WTC11 (cell line): ENCODE data around the gene NUAK2. TPM values are rescaled to one million over a fixed set of nuclear protein-coding genes. Genes with fewer than 3 reads are reported as not detected.

Experiments
- ATAC-seq: fragments of 200-7000 bp; cut with Tn5 transposase; 2 replicates; pipeline ENCODE4 v1.10.0; 2021; ENCODE audit warnings: mild to moderate bottlenecking, moderate library complexity
- CTCF ChIA-PET: fragments of 300-600 bp; sonication (Branson Sonifier 250); formaldehyde crosslinking; loops from one replicate; lab custom pipeline; 2021; ENCODE audit warnings: antibody characterized with exemption; lab: Charles Lee
- POLR2A ChIA-PET: fragments of 350-600 bp; sonication (Branson Sonifier 250); formaldehyde crosslinking; loops from one replicate; lab custom pipeline; 2021; ENCODE audit warnings: antibody characterized with exemption; lab: Charles Lee
- DNase-seq: peaks from one replicate; pipeline ENCODE4 v3.0.0; 2021; ENCODE audit warnings: low spot score
- H3K27ac Mint-ChIP-seq: 2 replicates; pipeline ENCODE4 v1.8.0; 2021; ENCODE audit warnings: mixed read lengths
- H3K27me3 Mint-ChIP-seq: 2 replicates; pipeline ENCODE4 v1.8.0; 2021; ENCODE audit warnings: low read depth, mild to moderate bottlenecking, moderate library complexity, mixed read lengths
- H3K36me3 Mint-ChIP-seq: 2 replicates; pipeline ENCODE4 v1.8.0; 2021; ENCODE audit warnings: mixed read lengths
- H3K4me1 Mint-ChIP-seq: 2 replicates; pipeline ENCODE4 v1.8.0; 2022; ENCODE audit warnings: mixed read lengths
- H3K4me3 Mint-ChIP-seq: 2 replicates; pipeline ENCODE4 v1.8.0; 2021; ENCODE audit warnings: mild to moderate bottlenecking, moderate library complexity, mixed read lengths
- H3K9me3 Mint-ChIP-seq: 2 replicates; pipeline ENCODE4 v1.8.0; 2021; ENCODE audit warnings: mixed read lengths
- CREB1 ChIP-seq: sonication (generic); formaldehyde crosslinking; IDR thresholded peaks from 2 replicates; pipeline ENCODE4 v1.8.0; 2023; ENCODE audit warnings: mild to moderate bottlenecking, missing genetic modification reagents
- CREM ChIP-seq: sonication (generic); formaldehyde crosslinking; IDR thresholded peaks from 2 replicates; pipeline ENCODE4 v1.8.1; 2022; ENCODE audit warnings: mild to moderate bottlenecking, missing genetic modification reagents, moderate library complexity
- E2F4 ChIP-seq: sonication (generic); formaldehyde crosslinking; IDR thresholded peaks from 2 replicates; pipeline ENCODE4 v1.8.1; 2022; ENCODE audit warnings: low read depth, mild to moderate bottlenecking, moderate library complexity, missing genetic modification reagents, borderline replicate concordance
- ERG ChIP-seq: fragments of 250-450 bp; sonication (Bioruptor Pico); IDR thresholded peaks from 2 replicates; pipeline ENCODE4 v1.8.0; 2021; ENCODE audit warnings: mild to moderate bottlenecking
- ESRRA ChIP-seq: sonication (generic); formaldehyde crosslinking; IDR thresholded peaks from 2 replicates; pipeline ENCODE4 v1.8.1; 2022; ENCODE audit warnings: mild to moderate bottlenecking, missing genetic modification reagents, borderline replicate concordance
- HMGA2 ChIP-seq: fragments of 250-450 bp; sonication (Bioruptor Pico); IDR thresholded peaks from 2 replicates; pipeline ENCODE4 v1.4.0; 2021; ENCODE audit warnings: mild to moderate bottlenecking, moderate library complexity
- MYBL2 ChIP-seq: sonication (generic); formaldehyde crosslinking; IDR thresholded peaks from 2 replicates; pipeline ENCODE4 v1.8.1; 2023; ENCODE audit warnings: mild to moderate bottlenecking, moderate library complexity, missing genetic modification reagents
- NR3C1 ChIP-seq: sonication (generic); formaldehyde crosslinking; conservative IDR thresholded peaks from 2 replicates; pipeline ENCODE4 v1.8.1; 2023; ENCODE audit warnings: low read depth, mild to moderate bottlenecking, missing genetic modification reagents
- SMAD3 ChIP-seq: sonication (generic); formaldehyde crosslinking; IDR thresholded peaks from 2 replicates; pipeline ENCODE4 v1.8.0; 2022; ENCODE audit warnings: missing genetic modification reagents, mild to moderate bottlenecking, borderline replicate concordance
- USF2 ChIP-seq: sonication (generic); formaldehyde crosslinking; IDR thresholded peaks from 2 replicates; pipeline ENCODE4 v1.8.1; 2023; ENCODE audit warnings: mild to moderate bottlenecking, missing genetic modification reagents, moderate library complexity
- total RNA-seq: library from RNA; stranded (reverse); gene quantifications from 3 replicates; pipeline ENCODE4 v1.2.3, GENCODE V29; 2021
- TF ChIP-seq, protein P1 (sequence below): sonication (generic); formaldehyde crosslinking; IDR thresholded peaks from 2 replicates; pipeline ENCODE4 v1.8.1; 2022; ENCODE audit warnings: low read depth, missing genetic modification reagents, borderline replicate concordance
- TF ChIP-seq, protein P2 (sequence below): sonication (generic); formaldehyde crosslinking; IDR thresholded peaks from 2 replicates; pipeline ENCODE4 v1.8.0; 2023; ENCODE audit warnings: missing genetic modification reagents, mild to moderate bottlenecking, borderline replicate concordance
- TF ChIP-seq, protein P3 (sequence below): sonication (generic); formaldehyde crosslinking; IDR thresholded peaks from 2 replicates; pipeline ENCODE4 v1.8.0; 2023; ENCODE audit warnings: missing genetic modification reagents
- TF ChIP-seq, protein P4 (sequence below): sonication (generic); formaldehyde crosslinking; IDR thresholded peaks from 2 replicates; pipeline ENCODE4 v1.8.1; 2022; ENCODE audit warnings: mild to moderate bottlenecking, moderate library complexity, missing genetic modification reagents
- TF ChIP-seq, protein P5 (sequence below): sonication (generic); formaldehyde crosslinking; IDR thresholded peaks from 2 replicates; pipeline ENCODE4 v1.8.1; 2022; ENCODE audit warnings: missing genetic modification reagents, borderline replicate concordance
- TF ChIP-seq, protein P6 (sequence below): fragments of 200-600 bp; IDR thresholded peaks from 2 replicates; pipeline ENCODE4 v1.8.0; 2022; ENCODE audit warnings: antibody characterized with exemption

Gene NUAK2
- total RNA-seq, 1 experiment from 2014 or later, result 8.7 TPM

GRCh38 chr1:205342986-205343385 is 21.4 kb upstream of the NUAK2 start (continued):
- TF ChIP-seq, protein P1, sequence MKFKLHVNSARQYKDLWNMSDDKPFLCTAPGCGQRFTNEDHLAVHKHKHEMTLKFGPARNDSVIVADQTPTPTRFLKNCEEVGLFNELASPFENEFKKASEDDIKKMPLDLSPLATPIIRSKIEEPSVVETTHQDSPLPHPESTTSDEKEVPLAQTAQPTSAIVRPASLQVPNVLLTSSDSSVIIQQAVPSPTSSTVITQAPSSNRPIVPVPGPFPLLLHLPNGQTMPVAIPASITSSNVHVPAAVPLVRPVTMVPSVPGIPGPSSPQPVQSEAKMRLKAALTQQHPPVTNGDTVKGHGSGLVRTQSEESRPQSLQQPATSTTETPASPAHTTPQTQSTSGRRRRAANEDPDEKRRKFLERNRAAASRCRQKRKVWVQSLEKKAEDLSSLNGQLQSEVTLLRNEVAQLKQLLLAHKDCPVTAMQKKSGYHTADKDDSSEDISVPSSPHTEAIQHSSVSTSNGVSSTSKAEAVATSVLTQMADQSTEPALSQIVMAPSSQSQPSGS (CRISPR knock-in tag), result no peak
- TF ChIP-seq, protein P2, sequence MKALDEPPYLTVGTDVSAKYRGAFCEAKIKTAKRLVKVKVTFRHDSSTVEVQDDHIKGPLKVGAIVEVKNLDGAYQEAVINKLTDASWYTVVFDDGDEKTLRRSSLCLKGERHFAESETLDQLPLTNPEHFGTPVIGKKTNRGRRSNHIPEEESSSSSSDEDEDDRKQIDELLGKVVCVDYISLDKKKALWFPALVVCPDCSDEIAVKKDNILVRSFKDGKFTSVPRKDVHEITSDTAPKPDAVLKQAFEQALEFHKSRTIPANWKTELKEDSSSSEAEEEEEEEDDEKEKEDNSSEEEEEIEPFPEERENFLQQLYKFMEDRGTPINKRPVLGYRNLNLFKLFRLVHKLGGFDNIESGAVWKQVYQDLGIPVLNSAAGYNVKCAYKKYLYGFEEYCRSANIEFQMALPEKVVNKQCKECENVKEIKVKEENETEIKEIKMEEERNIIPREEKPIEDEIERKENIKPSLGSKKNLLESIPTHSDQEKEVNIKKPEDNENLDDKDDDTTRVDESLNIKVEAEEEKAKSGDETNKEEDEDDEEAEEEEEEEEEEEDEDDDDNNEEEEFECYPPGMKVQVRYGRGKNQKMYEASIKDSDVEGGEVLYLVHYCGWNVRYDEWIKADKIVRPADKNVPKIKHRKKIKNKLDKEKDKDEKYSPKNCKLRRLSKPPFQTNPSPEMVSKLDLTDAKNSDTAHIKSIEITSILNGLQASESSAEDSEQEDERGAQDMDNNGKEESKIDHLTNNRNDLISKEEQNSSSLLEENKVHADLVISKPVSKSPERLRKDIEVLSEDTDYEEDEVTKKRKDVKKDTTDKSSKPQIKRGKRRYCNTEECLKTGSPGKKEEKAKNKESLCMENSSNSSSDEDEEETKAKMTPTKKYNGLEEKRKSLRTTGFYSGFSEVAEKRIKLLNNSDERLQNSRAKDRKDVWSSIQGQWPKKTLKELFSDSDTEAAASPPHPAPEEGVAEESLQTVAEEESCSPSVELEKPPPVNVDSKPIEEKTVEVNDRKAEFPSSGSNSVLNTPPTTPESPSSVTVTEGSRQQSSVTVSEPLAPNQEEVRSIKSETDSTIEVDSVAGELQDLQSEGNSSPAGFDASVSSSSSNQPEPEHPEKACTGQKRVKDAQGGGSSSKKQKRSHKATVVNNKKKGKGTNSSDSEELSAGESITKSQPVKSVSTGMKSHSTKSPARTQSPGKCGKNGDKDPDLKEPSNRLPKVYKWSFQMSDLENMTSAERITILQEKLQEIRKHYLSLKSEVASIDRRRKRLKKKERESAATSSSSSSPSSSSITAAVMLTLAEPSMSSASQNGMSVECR (CRISPR knock-in tag), result no peak

GRCh38 chr1:205340676-205341075 is 19.1 kb upstream of the NUAK2 start:
- TF ChIP-seq USF2 (CRISPR knock-in tag) (no peak), CREM (CRISPR knock-in tag) (no peak), ERG (no peak), ESRRA (CRISPR knock-in tag) (no peak), E2F4 (CRISPR knock-in tag) (no peak), SMAD3 (CRISPR knock-in tag) (no peak)
- TF ChIP-seq, protein P3, sequence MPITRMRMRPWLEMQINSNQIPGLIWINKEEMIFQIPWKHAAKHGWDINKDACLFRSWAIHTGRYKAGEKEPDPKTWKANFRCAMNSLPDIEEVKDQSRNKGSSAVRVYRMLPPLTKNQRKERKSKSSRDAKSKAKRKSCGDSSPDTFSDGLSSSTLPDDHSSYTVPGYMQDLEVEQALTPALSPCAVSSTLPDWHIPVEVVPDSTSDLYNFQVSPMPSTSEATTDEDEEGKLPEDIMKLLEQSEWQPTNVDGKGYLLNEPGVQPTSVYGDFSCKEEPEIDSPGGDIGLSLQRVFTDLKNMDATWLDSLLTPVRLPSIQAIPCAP (CRISPR knock-in tag), result no peak
- Mint-ChIP-seq H3K4me1 (peaks cover 26% of the 10 kb centered on the region), H3K9me3 (no peaks in the 10 kb centered on the region), H3K36me3 (no peaks in the 10 kb centered on the region), H3K27ac (no peak overlapping the region), H3K27me3 (peaks cover 47% of the 10 kb centered on the region), H3K4me3 (no peak overlapping the region)
- ChIA-PET CTCF (interaction anchor here (1.3 to 2.2 kb wide), 2 partner anchors 15 to 67 kb away, joined by 5 to 6 read pairs; no protein-coding TSS in a partner anchor), POLR2A (no interaction called here)
- ATAC-seq, result no peak
- no peak for DNase-seq

DNA sequence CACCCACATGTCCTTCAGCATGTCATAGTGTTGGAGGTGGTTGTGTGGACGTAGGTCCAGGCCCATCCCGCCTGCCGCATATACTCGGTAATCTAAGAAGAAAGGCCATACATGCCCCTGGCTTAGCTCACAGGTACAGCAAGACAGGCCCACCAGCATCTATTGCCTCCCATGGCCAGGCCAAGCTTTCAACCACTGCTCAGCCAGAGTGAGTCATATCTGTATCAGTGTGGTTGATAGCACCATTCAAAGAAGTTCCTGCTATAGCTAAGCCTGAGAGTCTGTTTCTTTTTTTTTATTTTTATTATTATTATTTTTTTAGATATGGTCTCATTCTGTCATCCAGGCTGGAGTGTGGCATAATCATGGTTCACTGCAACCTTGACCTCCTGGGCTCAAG is 18.2 kb upstream of the NUAK2 start:
- Mint-ChIP-seq H3K4me3 (no peak overlapping the region), H3K27me3 (peaks cover 37% of the 10 kb centered on the region), H3K4me1 (peaks cover 24% of the 10 kb centered on the region), H3K9me3 (no peaks in the 10 kb centered on the region), H3K36me3 (no peaks in the 10 kb centered on the region), H3K27ac (no peak overlapping the region)
- DNase-seq, result no peak
- no peak for ATAC-seq
- ChIA-PET POLR2A (no interaction called here), CTCF (interaction anchor here (0.5 to 2.2 kb wide), 5 partner anchors 14 to 184 kb away, joined by 4 to 8 read pairs (median 6); partner anchors contain the start of gene CDK18)
- TF ChIP-seq MYBL2 (CRISPR knock-in tag), result no peak
- TF ChIP-seq, protein P4, sequence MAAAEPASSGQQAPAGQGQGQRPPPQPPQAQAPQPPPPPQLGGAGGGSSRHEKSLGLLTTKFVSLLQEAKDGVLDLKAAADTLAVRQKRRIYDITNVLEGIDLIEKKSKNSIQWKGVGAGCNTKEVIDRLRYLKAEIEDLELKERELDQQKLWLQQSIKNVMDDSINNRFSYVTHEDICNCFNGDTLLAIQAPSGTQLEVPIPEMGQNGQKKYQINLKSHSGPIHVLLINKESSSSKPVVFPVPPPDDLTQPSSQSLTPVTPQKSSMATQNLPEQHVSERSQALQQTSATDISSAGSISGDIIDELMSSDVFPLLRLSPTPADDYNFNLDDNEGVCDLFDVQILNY (CRISPR knock-in tag), result no peak
- TF ChIP-seq, protein P5, sequence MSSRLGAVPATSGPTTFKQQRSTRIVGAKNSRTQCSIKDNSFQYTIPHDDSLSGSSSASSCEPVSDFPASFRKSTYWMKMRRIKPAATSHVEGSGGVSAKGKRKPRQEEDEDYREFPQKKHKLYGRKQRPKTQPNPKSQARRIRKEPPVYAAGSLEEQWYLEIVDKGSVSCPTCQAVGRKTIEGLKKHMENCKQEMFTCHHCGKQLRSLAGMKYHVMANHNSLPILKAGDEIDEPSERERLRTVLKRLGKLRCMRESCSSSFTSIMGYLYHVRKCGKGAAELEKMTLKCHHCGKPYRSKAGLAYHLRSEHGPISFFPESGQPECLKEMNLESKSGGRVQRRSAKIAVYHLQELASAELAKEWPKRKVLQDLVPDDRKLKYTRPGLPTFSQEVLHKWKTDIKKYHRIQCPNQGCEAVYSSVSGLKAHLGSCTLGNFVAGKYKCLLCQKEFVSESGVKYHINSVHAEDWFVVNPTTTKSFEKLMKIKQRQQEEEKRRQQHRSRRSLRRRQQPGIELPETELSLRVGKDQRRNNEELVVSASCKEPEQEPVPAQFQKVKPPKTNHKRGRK (CRISPR knock-in tag), result no peak
- TF ChIP-seq NR3C1 (CRISPR knock-in tag), result no peak
- no peak for TF ChIP-seq HMGA2 (CRISPR knock-in tag)
- TF ChIP-seq, protein P6, sequence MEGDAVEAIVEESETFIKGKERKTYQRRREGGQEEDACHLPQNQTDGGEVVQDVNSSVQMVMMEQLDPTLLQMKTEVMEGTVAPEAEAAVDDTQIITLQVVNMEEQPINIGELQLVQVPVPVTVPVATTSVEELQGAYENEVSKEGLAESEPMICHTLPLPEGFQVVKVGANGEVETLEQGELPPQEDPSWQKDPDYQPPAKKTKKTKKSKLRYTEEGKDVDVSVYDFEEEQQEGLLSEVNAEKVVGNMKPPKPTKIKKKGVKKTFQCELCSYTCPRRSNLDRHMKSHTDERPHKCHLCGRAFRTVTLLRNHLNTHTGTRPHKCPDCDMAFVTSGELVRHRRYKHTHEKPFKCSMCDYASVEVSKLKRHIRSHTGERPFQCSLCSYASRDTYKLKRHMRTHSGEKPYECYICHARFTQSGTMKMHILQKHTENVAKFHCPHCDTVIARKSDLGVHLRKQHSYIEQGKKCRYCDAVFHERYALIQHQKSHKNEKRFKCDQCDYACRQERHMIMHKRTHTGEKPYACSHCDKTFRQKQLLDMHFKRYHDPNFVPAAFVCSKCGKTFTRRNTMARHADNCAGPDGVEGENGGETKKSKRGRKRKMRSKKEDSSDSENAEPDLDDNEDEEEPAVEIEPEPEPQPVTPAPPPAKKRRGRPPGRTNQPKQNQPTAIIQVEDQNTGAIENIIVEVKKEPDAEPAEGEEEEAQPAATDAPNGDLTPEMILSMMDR, result no peak
- TF ChIP-seq CREB1, result no peak
